Astrocyte (in vitro differentiated cells and primary cell): Measurements from ENCODE around the gene VPS39.

Experiments
- EZH2 ChIP-seq: IDR thresholded peaks from 2 replicates; pipeline ENCODE4 v1.6.1; 2012; ENCODE audit warnings: mild to moderate bottlenecking, low read length, inconsistent platforms; ENCODE audit not compliant: insufficient read depth
- TF ChIP-seq, protein P1 (sequence below): IDR thresholded peaks from 2 replicates; pipeline ENCODE4 v1.5.1; 2011; ENCODE audit warnings: low read depth, mild to moderate bottlenecking, inconsistent platforms, low read length, moderate library complexity; ENCODE audit not compliant: insufficient read depth

DNA sequence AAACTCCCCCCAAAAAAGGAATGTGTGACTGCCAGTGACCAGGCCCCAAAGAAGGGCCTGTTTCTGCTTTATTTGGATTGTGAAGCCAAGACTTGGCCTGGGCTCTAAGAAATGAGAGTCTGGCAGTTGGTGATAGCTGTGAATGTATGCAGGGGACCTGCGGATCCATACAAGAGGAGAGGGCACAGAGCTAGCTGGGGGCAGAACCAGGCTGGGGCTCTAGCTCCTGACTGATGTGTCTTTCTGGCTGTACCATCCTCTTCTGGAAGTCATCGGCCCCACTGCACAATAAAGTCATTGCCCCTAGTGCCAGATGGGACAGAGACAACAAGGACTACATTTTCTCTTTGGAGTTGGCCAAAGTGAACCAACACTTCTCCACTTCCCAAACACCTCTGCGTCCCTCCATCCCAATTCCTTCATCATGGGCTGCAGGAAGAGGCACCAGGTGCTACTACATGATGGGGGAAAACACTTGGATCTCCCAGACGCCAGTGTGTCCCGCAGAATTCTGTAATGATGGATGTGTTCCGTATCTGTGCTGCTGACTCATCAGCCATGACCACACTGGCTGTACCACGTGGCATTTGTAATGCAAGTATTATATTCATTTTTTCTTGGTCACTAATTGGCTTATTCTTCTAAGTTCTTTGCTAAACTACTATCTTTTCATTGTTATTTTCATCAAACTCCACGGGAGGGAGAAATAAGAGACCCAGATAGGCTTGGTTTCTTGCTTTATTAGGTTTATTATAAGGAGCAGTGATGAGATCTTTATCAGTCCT is 49.9 kb downstream of the VPS39 start:
- TF ChIP-seq, protein P1, sequence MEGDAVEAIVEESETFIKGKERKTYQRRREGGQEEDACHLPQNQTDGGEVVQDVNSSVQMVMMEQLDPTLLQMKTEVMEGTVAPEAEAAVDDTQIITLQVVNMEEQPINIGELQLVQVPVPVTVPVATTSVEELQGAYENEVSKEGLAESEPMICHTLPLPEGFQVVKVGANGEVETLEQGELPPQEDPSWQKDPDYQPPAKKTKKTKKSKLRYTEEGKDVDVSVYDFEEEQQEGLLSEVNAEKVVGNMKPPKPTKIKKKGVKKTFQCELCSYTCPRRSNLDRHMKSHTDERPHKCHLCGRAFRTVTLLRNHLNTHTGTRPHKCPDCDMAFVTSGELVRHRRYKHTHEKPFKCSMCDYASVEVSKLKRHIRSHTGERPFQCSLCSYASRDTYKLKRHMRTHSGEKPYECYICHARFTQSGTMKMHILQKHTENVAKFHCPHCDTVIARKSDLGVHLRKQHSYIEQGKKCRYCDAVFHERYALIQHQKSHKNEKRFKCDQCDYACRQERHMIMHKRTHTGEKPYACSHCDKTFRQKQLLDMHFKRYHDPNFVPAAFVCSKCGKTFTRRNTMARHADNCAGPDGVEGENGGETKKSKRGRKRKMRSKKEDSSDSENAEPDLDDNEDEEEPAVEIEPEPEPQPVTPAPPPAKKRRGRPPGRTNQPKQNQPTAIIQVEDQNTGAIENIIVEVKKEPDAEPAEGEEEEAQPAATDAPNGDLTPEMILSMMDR, result no peak
- no peak for TF ChIP-seq EZH2
